Amniotic stem cell (primary cell): Measurements from ENCODE around the gene GRID1.
"Not testable (repeated sequence)": the region's sequence is repeated elsewhere in the genome, so short reads cannot be mapped to it uniquely, and the experiment has no call there.

ENCODE experiments used
- DNase-seq: peaks from one replicate; lab custom pipeline; 2025; lab: John Stamatoyannopoulos, UW

The GRID1 gene

DNA sequence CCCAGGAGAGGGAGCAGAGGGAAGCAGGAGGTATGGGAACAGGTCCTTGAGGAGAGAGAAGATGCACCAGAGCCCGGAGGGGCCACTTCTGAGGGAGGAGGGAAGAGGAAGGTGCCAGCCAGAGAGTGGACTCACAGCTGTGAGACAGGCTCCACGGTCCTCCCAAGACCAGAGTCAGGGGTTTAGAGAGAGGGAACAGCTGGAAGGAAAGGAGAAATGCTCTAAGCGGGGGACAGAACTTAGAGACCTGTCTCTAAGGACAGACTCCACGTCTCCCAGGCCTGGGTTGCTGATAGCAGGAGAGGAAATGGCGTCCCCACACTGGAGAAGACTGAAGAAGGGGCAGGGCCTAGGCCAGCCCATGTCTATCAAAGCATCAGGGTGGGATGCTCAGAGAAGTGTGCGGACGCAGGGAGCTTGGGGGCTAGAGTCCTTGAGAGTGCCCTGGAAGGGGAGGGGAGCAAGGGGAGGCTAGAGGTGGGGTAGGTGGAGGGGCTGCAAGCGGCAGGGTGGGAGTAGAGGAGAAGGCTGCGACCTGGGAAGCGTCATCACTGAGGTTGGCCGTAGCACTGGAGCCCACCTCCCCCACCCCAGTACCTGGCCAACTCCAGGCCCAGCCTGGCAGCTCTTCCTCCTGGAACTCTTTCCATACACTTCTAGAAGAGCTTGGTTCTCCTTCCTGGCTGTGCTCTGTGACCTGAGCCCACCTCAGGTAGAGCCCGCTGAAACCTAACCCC, 25.6 kb upstream of the GRID1 start:
- DNase-seq, result no peak

DNA sequence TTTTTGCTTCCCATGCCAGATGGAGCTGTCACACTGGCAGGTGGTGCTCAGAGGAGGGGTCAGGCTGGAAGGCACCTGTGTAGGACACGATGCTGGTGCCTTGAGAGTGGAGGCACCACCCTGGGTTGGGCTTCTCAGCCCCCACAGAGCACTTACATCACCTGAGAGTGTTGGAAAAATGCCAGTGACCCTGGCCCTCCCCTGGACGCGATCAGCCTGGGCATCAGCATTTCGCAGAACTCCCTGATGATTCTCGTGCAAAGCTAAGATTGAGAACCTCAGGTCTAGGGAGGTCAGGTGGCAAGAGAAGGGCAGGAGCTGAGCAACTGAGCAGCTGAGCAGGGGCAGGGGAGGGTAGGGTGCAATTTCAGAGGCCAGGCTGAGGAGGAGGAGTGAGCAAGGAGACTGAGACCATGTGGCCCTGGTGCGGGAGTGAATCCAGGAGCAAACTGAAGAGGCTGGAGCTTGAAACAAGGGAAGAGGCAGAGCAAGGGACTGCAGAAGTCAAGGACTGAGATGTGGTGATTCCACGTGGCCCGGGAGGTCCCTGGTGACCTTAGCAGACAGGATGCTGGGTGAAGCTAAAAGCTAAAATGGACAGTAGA, 24.7 kb upstream of the GRID1 start:
- no peak for DNase-seq

DNA sequence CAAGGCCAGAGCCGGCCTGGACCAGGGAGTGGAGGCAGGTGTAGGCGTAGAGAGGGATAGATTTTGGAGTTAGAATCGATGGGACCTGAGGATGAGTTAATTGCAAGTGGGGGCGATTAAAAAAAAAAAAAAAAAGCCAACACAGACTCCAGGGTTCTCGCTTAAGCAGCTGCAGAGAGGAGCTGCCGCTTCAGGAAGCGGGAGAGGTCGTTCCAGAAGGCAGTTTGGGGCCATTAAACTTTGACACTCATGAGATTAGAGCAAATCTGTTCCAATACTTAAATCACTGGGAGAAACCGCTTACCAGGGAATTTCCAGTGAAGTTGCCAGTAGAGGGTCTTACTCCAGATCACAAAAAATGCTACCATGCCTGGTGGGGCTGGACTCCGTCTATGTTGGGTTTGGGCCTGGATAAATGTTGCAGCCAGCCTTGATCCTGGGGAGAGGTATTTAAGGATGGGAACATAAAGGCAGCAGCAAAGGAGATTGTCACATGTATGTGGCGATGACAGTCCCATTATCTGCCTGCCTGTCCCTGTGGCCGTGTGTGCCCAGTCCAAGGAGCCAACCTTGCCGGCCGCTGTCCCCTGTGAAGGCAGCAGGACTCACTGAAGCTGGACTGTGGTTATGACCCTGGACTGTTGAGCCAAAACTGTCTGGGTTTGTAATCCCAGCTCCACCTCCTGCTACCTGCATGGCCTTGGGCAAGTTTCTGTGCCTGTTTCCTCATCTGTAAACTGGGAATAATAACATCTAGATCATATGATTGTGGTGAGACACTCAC, 23.9 kb upstream of the GRID1 start:
- DNase-seq, result no peak

- DNase-seq, result no peak
Observed at GRCh38 chr10:86389441-86390193, 23.0 kb upstream of the GRID1 start.

DNA sequence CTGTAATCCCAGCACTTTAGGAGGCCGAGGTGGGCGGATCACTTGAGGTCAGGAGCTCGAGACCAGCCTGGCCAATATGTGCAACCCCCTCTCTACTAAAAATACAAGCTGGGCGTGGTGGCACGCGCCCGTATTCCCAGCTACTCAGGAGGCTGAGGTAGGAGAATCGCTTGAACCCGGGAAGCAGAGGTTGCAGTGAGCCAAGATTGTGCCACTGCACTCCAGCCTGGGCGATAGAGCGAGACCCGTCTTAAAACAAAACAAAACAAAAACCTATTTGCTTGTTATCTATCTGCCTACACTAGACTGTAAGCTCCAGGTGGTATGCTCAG, 22.5 kb upstream of the GRID1 start:
- not testable (repeated sequence) for DNase-seq

DNA sequence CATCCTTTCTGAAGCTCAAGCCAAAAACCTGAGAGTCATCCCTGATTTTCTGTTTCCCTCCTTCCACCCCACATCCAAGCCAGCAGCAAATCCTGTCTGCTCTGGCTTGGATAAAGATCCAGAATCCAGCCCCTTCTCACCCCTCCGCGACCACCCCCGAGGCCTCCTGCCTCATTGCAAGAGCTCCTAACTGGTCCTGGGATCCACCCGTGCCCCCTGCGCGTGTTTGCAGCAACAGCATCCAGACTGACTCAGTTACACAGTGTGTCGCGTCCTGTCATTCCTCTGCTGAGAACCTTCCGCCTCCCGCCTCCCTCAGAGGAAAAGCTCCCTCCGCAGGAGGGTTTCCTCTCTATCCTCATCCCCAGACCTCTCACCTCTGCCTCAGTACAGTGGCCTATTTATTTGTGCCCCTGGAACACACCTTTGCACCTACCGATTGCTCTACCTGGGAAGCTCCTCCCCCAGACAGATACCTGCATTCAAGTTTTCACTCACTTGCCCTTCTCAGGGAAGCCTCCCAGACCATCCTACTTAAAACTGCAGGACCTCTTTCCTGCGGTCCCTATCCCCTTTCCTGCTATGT, 21.6 kb upstream of the GRID1 start:
- no peak for DNase-seq

DNA sequence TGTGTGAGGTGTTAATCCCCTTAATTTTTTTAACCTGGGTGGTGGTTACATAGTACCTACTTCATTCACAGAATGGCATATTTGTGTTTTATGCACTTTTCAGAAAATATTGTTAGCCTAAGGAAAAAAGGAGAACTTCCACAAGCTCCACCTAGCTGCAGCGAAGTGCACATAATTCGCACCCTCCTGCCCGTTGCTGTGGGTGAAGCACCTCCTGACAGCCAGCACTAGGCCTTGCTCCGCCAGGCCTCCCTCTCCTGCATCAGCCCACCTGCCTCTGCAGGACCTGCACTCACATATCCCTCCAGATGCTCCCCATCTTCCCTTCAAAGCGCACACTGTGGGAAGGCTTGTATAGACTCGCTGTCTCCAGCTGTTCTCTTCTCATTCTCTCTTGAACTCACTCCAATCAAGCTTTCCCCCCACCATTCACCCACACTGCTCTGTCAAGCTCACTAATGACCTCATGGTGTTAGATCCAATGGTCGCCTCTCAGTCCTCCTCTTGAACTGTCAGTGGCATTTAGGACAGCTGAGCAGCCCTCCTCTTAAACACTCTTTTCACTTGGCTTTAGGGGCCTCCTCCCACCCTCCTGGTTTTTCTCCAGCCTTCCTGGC, 20.7 kb upstream of the GRID1 start:
- DNase-seq, result no peak

DNA sequence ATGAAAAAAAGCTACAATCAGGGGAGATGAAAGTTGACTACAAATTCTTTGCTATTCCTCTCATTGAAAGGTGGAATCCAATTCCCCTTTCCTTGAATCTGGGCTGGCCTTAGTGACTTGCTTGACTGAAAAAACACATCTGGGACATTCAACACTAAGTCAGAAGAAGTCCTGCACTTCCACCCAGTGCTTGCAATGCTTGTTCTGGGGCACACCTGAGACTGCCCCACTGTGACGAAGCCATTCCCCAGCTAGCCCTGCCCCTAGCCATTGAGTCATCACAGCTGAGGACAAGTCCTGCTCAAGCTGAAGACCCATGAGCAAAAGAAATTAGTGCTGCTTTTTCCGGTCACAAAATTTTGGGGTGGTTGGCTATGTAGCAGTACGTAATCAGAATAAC, 19.2 kb upstream of the GRID1 start:
- no peak for DNase-seq

- DNase-seq, result no peak
Observed at GRCh38 chr10:86377797-86378146, 11.2 kb upstream of the GRID1 start.

GRCh38 chr10:86376852-86377796, 10.5 kb upstream of the GRID1 start:
- DNase-seq, result no peak

DNA sequence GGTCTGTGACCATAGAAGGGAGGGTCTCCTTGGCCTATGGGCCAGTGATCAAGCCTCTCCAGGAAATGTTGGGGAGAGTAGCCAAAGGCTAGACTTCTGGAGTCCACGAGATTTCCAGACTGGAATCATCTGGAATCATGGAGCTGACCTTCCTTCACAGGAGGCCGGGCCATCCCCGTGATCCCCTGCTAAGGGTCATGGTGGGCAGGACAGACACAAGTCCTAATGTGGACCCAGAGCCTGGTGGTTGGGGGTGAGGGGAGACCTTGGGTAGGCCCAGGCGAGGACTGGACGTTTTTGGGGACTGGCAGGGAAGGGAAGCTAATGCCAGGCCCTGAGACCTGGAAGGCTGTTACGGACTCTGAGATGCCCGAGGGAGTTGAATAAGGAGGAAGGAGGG, 9.8 kb upstream of the GRID1 start:
- no peak for DNase-seq

GRCh38 chr10:86375204-86375603, 8.6 kb upstream of the GRID1 start:
- DNase-seq, result no peak

GRCh38 chr10:86374664-86375063, 8.1 kb upstream of the GRID1 start:
- DNase-seq, result no peak

DNA sequence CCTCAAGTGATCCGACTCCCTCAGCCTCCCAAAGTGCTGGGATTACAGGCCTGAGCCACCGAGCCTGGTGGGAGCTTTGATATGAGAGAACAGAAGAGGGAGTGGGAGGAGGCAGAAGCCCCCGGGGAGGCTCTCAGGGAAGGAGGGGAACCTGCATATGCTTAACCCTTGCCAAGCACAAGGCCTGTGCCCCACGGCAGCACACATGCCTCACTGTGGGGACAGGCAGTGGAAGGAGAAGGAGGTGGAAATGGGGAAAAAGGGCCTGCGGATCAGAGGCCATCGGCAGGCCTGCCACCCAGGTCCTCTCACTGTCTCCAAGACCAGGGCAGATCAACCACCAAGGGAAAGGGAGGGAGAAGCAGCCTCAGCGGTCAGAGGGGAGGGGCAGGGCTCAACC, 7.2 kb upstream of the GRID1 start:
- DNase-seq, result no peak

- DNase-seq, result no peak
Observed at GRCh38 chr10:86373251-86373650, 6.7 kb upstream of the GRID1 start.

DNA sequence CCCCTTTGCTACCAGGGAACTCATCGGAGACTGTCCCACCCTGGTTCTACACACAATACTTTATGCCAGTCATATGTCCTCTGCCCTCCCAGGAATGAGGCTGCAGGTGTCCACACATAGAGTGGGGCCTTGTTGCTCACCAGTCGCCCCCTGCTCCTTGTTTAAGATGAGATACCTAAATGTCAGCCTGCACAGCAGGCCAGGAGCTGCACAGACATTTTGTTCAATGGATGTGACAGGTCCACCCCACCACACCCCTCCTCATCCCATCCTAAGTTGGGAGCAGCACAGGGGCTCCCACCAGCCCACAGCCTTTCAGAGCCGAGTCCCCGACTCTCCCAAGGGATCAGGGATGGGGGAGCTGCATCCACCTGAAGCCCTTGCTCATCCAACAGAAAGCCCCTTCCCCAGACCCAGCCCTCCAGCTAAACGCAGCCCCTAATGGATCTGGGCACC, 6.2 kb upstream of the GRID1 start:
- DNase-seq, result no peak

GRCh38 chr10:86372119-86372783, 5.7 kb upstream of the GRID1 start:
- DNase-seq, result no peak

GRCh38 chr10:86371691-86372090, 5.1 kb upstream of the GRID1 start:
- no peak for DNase-seq

GRCh38 chr10:86371116-86371515, 4.5 kb upstream of the GRID1 start:
- DNase-seq, result no peak

GRCh38 chr10:86370006-86370585, 3.5 kb upstream of the GRID1 start:
- DNase-seq, result no peak
